ENCODE measurements around the gene PSMB2. TPM values are rescaled to one million over a fixed set of nuclear protein-coding genes. Genes with fewer than 3 reads are reported as not detected.

The PSMB2 gene
- total RNA-seq, 1 donor from 2014 or later, result 126 TPM

DNA sequence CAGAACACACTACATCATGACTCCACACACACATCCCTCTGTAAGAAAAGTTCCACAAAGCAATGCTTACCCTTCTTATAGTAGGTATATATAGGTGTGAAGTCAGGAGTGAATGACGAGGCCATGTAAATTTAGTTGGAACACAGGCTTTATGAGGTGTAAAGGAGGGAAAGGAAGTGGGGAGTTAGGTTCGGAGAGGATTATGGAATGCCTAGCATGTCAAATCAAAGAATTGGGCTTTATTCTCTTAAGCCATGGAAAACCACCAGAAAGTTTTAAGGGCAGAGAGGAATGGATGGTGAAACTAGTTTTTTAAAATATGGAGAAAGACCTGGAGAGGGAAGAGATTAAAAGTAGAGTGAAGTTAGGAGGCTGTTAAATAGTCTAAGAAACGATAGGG is 41.9 kb downstream of the PSMB2 start:
- intact Hi-C loops (cut with micrococcal nuclease), result no loop called here
- Mint-ChIP-seq H3K27ac (no peak overlapping the region), H3K9me3 (no peaks in the 10 kb centered on the region), H3K27me3 (ENCODE audit: insufficient read depth) (no peaks in the 10 kb centered on the region), H3K4me1 (ENCODE audit: low read depth) (no peaks in the 10 kb centered on the region), H3K36me3 (ENCODE audit: low read depth) (peaks cover 33% of the 10 kb centered on the region), H3K4me3 (no peak overlapping the region)
- no peak for DNase-seq (ENCODE audit: low spot score)

DNA sequence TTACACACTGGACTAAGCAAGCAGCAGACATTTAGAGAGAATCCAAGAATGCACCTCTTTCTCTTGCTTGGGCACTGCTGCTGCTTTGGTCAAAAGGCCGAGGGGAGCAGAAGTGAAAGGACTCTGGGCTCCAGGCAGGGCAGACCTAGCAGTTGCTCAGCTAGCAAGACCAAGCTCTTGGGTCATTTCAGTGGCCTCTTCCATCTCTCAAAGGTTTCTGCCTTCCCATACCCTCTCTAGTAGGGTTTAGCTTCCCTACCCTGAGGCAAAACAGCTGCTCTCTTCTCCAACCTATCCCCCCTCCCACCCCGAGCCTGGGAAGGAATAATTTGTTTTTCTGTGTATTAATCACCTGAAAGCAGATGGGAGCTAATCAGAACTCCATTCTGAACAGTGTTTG is 42.4 kb downstream of the PSMB2 start:
- Mint-ChIP-seq H3K36me3 (ENCODE audit: low read depth) (peaks cover 29% of the 10 kb centered on the region), H3K4me1 (ENCODE audit: low read depth) (no peaks in the 10 kb centered on the region), H3K9me3 (no peaks in the 10 kb centered on the region), H3K27ac (no peak overlapping the region), H3K4me3 (no peak overlapping the region), H3K27me3 (ENCODE audit: insufficient read depth) (no peaks in the 10 kb centered on the region)
- no peak for DNase-seq (ENCODE audit: low spot score)
- intact Hi-C loops (cut with micrococcal nuclease), result no loop called here

DNA sequence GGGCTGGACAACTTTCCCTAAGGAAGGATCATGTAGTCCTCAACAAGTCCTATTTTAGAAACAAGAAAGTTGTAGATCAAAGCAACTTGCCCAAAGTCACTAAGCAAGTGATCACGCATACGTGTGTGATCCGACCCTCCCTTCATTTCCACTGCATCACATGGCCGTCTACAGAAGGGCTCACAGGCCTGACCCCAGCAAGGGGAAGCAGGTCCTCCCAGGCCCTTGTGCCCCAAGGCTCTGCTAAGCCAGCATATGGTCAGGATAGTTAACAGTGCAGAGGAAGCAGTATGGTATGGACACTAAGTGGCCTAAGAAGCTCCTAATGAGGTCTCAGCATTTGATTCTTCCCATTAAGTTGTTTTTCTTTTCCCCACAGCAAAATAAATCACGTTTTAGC is 43.5 kb downstream of the PSMB2 start:
- H3K27me3 Mint-ChIP-seq (ENCODE audit: insufficient read depth), result no peaks in the 10 kb centered on the region
- H3K9me3 Mint-ChIP-seq, result no peaks in the 10 kb centered on the region
- intact Hi-C loops (cut with micrococcal nuclease), result no loop called here
- H3K4me3 Mint-ChIP-seq, result no peak overlapping the region
- no peaks in the 10 kb centered on the region for H3K4me1 Mint-ChIP-seq (ENCODE audit: low read depth)
- H3K27ac Mint-ChIP-seq, result no peak overlapping the region
- peaks cover 22% of the 10 kb centered on the region for H3K36me3 Mint-ChIP-seq (ENCODE audit: low read depth)
- no peak for DNase-seq (ENCODE audit: low spot score)

DNA sequence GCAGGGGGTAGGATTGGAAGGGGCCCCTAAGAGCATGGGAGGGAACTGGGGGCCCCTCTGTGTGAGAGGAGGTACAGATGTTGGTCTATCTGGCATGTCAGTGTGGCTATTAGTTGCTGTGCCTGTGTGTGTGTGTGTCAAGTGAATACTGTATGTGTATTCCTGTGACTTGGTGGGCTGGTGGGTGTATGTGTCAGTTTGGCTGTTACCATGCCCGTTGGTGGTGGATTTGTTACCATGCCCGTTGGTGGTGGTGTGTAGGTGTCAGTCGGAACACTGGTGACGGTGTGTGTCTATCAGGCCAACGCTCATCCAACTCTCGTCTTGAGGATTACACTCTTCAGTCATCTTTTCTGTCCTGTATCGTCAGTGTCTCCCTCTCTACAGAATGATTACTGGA is 45.6 kb downstream of the PSMB2 start:
- intact Hi-C loops (cut with micrococcal nuclease), result no loop called here
- DNase-seq (ENCODE audit: low spot score), result no peak
- Mint-ChIP-seq H3K9me3 (no peaks in the 10 kb centered on the region), H3K27ac (no peak overlapping the region), H3K4me3 (no peak overlapping the region), H3K36me3 (ENCODE audit: low read depth) (peaks cover 17% of the 10 kb centered on the region), H3K4me1 (ENCODE audit: low read depth) (no peaks in the 10 kb centered on the region), H3K27me3 (ENCODE audit: insufficient read depth) (no peaks in the 10 kb centered on the region)

DNA sequence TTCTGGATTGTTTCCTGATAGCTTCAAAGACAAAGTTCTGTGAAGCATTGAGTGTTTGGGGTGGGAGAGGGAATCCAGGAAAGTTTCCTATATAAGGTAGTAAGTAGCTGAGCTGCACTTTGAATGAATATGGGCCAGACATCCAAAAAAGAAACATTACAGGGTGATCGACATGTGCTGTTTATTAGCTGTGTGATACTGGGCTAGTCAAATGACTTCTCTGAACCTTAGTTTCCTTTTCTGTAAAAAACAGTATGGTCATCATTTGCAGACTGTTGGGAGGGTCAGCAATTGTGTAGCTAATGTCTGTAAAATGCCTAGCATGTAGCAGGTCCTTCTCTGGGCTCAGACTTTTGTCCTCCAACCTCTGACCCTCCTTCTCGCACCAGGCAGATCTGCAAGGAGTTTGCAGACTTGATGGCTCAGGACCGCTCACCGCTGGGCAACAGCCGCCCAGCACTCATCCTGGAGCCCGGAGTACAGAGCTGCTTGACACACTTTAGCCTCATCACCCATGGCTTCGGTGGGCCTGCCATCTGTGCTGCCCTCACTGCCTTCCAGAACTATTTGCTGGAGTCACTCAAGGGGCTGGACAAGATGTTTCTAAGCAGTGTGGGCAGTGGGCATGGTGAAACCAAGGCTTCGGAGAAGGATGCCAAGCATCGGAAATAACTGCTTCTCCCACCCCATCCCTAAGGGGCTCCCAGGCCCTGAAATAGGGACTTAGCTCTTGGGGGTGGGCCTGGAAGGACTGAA is 47.1 kb downstream of the PSMB2 start:
- peaks cover 13% of the 10 kb centered on the region for H3K36me3 Mint-ChIP-seq (ENCODE audit: low read depth)
- DNase-seq (ENCODE audit: low spot score), result no peak
- intact Hi-C loops (cut with micrococcal nuclease), result no loop called here
- H3K4me3 Mint-ChIP-seq, result no peak overlapping the region
- H3K4me1 Mint-ChIP-seq (ENCODE audit: low read depth), result no peaks in the 10 kb centered on the region
- no peaks in the 10 kb centered on the region for H3K27me3 Mint-ChIP-seq (ENCODE audit: insufficient read depth)
- H3K27ac Mint-ChIP-seq, result no peak overlapping the region
- H3K9me3 Mint-ChIP-seq, result no peaks in the 10 kb centered on the region

DNA sequence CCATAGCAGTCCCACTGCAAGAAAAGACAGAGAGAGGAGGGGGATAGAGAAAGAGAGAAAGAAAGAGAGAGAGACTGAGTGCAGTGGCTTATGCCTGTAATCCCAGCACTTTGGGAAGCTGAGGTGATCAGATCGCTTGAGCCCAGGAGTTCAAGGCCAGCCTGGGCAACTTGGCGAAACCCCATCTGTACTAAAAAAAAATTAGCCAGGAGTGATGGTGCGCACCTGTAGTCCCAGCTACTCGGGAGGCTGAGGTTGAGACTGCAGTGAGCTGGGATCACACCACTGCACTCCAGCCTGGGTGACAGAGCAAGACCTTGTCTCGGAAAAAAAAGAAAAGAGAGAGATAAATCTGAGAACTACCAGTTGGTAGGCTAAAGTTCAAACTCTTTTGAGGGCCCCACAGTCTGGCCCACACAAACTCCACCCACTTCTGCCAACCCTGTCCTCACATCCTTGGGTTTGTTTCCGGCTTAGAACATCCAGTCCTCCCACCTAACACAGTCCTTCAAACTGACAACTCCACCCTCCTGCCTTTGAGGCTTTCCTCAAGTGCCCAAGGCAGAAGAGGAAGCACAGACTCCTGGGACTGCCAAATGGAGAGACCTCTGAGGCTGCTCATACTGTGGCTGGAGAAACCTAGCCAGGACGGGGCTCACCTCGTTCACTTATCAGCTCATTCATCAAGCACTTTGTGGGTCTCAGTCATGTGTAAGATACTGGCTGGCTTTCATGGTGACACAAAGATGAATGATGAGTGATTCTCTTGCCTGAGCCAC is 48.1 kb downstream of the PSMB2 start:
- no peak for DNase-seq (ENCODE audit: low spot score)
- Mint-ChIP-seq H3K27ac (peak overlapping the region; percentile 41), H3K27me3 (ENCODE audit: insufficient read depth) (no peaks in the 10 kb centered on the region), H3K36me3 (ENCODE audit: low read depth) (peaks cover 8% of the 10 kb centered on the region), H3K4me3 (no peak overlapping the region), H3K4me1 (ENCODE audit: low read depth) (no peaks in the 10 kb centered on the region), H3K9me3 (no peaks in the 10 kb centered on the region)
- intact Hi-C loops (cut with micrococcal nuclease), result no loop called here

- Mint-ChIP-seq H3K9me3 (no peaks in the 10 kb centered on the region), H3K27ac (no peak overlapping the region), H3K27me3 (ENCODE audit: insufficient read depth) (no peaks in the 10 kb centered on the region), H3K36me3 (ENCODE audit: low read depth) (peaks cover 5% of the 10 kb centered on the region), H3K4me3 (no peak overlapping the region), H3K4me1 (ENCODE audit: low read depth) (no peaks in the 10 kb centered on the region)
- intact Hi-C loops (cut with micrococcal nuclease), result no loop called here
- DNase-seq (ENCODE audit: low spot score), result no peak
Observed at GRCh38 chr1:35591211-35591610, 50.1 kb downstream of the PSMB2 start.

GRCh38 chr1:35590476-35591040 is 50.8 kb downstream of the PSMB2 start:
- H3K36me3 Mint-ChIP-seq (ENCODE audit: low read depth), result no peaks in the 10 kb centered on the region
- no peaks in the 10 kb centered on the region for H3K27me3 Mint-ChIP-seq (ENCODE audit: insufficient read depth)
- H3K4me3 Mint-ChIP-seq, result no peak overlapping the region
- no peaks in the 10 kb centered on the region for H3K9me3 Mint-ChIP-seq
- H3K4me1 Mint-ChIP-seq (ENCODE audit: low read depth), result no peaks in the 10 kb centered on the region
- DNase-seq (ENCODE audit: low spot score), result no peak
- intact Hi-C loops (cut with micrococcal nuclease), result no loop called here
- H3K27ac Mint-ChIP-seq, result no peak overlapping the region

DNA sequence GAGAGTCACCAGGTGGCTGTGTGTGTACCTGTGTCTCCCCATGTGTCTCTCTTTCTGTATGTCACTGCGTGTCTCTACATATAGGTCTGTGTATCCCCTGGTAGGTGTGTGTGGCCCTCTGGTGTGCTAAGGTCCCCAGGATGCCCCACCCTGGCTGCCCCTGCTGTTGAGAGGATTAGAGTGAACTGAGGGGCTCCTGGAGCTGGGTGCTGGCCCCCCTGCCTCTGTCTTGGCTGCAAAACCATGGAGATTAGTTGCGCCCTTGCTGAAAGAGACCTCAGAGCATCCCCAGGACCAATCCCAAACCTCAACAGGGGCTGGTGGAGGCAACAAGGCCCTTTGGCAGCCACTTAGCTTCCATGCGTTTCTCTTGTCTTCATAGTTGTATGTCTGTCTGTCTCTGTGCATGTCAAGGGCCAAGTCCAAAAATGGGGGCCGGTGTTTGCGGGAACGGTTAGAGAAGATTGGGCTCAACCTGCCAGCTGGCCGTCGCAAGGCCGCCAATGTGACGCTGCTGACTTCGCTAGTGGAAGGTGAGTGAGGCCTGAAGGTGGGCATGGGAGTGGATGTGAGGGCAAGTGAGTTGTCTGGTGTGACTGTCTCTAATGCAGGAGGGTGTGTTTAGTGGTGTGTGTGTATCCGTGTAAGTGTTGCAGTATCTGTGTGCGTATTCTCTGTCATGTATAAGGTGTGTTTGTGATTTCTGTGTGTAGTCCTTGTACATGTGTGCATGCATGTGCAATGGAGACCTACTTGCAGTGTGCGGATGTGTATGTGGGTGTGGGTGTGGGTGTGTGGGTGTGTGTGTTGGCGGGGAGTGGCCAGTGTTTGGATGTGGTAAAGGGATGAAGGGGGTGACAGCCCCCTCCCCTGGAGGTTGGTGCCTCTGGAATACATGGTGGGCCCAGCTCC is 51.6 kb downstream of the PSMB2 start:
- no peak overlapping the region for H3K27ac Mint-ChIP-seq
- H3K9me3 Mint-ChIP-seq, result no peaks in the 10 kb centered on the region
- intact Hi-C loops (cut with micrococcal nuclease), result no loop called here
- H3K4me1 Mint-ChIP-seq (ENCODE audit: low read depth), result no peaks in the 10 kb centered on the region
- no peaks in the 10 kb centered on the region for H3K36me3 Mint-ChIP-seq (ENCODE audit: low read depth)
- no peak for DNase-seq (ENCODE audit: low spot score)
- H3K4me3 Mint-ChIP-seq, result no peak overlapping the region
- H3K27me3 Mint-ChIP-seq (ENCODE audit: insufficient read depth), result no peaks in the 10 kb centered on the region

GRCh38 chr1:35588197-35588910 is 53.0 kb downstream of the PSMB2 start:
- Mint-ChIP-seq H3K9me3 (no peaks in the 10 kb centered on the region), H3K27ac (no peak overlapping the region), H3K4me1 (ENCODE audit: low read depth) (no peaks in the 10 kb centered on the region), H3K4me3 (no peak overlapping the region), H3K27me3 (ENCODE audit: insufficient read depth) (no peaks in the 10 kb centered on the region), H3K36me3 (ENCODE audit: low read depth) (no peaks in the 10 kb centered on the region)
- DNase-seq (ENCODE audit: low spot score), result no peak
- intact Hi-C loops (cut with micrococcal nuclease), result no loop called here

- H3K4me1 Mint-ChIP-seq (ENCODE audit: low read depth), result no peaks in the 10 kb centered on the region
- H3K9me3 Mint-ChIP-seq, result no peaks in the 10 kb centered on the region
- no peak overlapping the region for H3K4me3 Mint-ChIP-seq
- no peaks in the 10 kb centered on the region for H3K36me3 Mint-ChIP-seq (ENCODE audit: low read depth)
- no peak for DNase-seq (ENCODE audit: low spot score)
- no peaks in the 10 kb centered on the region for H3K27me3 Mint-ChIP-seq (ENCODE audit: insufficient read depth)
- no peak overlapping the region for H3K27ac Mint-ChIP-seq
- intact Hi-C loops (cut with micrococcal nuclease), result no loop called here
Observed at GRCh38 chr1:35587736-35588135, 53.6 kb downstream of the PSMB2 start.

GRCh38 chr1:35586808-35587207 is 54.5 kb downstream of the PSMB2 start:
- no peaks in the 10 kb centered on the region for H3K27me3 Mint-ChIP-seq (ENCODE audit: insufficient read depth)
- DNase-seq (ENCODE audit: low spot score), result no peak
- H3K36me3 Mint-ChIP-seq (ENCODE audit: low read depth), result no peaks in the 10 kb centered on the region
- H3K9me3 Mint-ChIP-seq, result no peaks in the 10 kb centered on the region
- intact Hi-C loops (cut with micrococcal nuclease), result no loop called here
- no peak overlapping the region for H3K27ac Mint-ChIP-seq
- H3K4me1 Mint-ChIP-seq (ENCODE audit: low read depth), result no peaks in the 10 kb centered on the region
- no peak overlapping the region for H3K4me3 Mint-ChIP-seq
